Activated CD4-positive, alpha-beta memory T cell treated with anti-CD3 and anti-CD28 coated beads for 36 hours (primary cell): Measurements from ENCODE around the gene GALK1. TPM values are rescaled to one million over a fixed set of nuclear protein-coding genes. Genes with fewer than 3 reads are reported as not detected.

Experiments
- CTCF ChIA-PET: fragments of 350-600 bp; sonication (Branson Sonifier 250); formaldehyde crosslinking; loops from one replicate; lab custom pipeline; 2021; ENCODE audit warnings: antibody characterized with exemption, inconsistent platforms; lab: Charles Lee
- POLR2A ChIA-PET: fragments of 350-600 bp; sonication (Branson Sonifier 250); formaldehyde crosslinking; loops from one replicate; lab custom pipeline; 2021; ENCODE audit warnings: antibody characterized with exemption; lab: Charles Lee
- DNase-seq: peaks from one replicate; pipeline ENCODE4 v3.0.0-alpha.2; 2020
- H3K27ac Mint-ChIP-seq: one replicate; pipeline ENCODE4 v1.8.0; 2021; ENCODE audit warnings: mixed read lengths
- H3K27me3 Mint-ChIP-seq: one replicate; pipeline ENCODE4 v1.8.0; 2021; ENCODE audit warnings: mixed read lengths
- H3K36me3 Mint-ChIP-seq: one replicate; pipeline ENCODE4 v1.8.0; 2021; ENCODE audit warnings: mixed read lengths
- H3K4me1 Mint-ChIP-seq: one replicate; pipeline ENCODE4 v1.8.0; 2021; ENCODE audit warnings: low read depth, mixed read lengths
- H3K4me3 Mint-ChIP-seq: one replicate; pipeline ENCODE4 v1.8.0; 2021; ENCODE audit warnings: mild to moderate bottlenecking, mixed read lengths
- H3K9me3 Mint-ChIP-seq: one replicate; pipeline ENCODE4 v1.8.0; 2021; ENCODE audit warnings: mixed read lengths
- intact Hi-C: fragments of 100-400 bp; cut with micrococcal nuclease; formaldehyde crosslinking; loops from one replicate; pipeline ENCODE4 v1.15.1; 2023
- total RNA-seq, 2 experiments: library from RNA; stranded (reverse); gene quantifications; one replicate each; pipeline ENCODE4 v1.2.3, GENCODE V29; 2021

Gene GALK1
- total RNA-seq, 2 experiments from 2014 or later = 69.3 to 69.7 TPM

DNA sequence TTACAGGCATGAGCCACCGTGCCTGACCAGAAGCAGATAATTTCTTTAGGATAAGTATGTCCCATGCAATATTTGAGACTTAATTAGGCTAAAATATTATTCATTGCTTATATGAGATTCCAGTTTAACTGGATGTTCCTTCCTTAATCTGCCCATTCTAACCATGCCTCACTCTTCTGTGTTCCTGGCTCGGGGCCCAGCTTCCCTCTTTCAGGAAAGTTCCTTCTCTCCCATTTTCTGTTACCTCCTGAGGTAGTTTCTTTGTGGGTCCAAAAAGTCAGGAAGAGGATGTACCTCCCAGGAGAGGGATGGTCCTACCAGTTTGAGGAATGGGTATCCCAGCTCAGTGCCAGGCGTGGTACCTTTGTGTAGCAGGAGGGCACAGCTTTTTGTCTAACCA lies 42.9 kb upstream of the GALK1 start:
- H3K4me3 Mint-ChIP-seq = no peak overlapping the region
- no peak for DNase-seq
- H3K27ac Mint-ChIP-seq = no peak overlapping the region

DNA sequence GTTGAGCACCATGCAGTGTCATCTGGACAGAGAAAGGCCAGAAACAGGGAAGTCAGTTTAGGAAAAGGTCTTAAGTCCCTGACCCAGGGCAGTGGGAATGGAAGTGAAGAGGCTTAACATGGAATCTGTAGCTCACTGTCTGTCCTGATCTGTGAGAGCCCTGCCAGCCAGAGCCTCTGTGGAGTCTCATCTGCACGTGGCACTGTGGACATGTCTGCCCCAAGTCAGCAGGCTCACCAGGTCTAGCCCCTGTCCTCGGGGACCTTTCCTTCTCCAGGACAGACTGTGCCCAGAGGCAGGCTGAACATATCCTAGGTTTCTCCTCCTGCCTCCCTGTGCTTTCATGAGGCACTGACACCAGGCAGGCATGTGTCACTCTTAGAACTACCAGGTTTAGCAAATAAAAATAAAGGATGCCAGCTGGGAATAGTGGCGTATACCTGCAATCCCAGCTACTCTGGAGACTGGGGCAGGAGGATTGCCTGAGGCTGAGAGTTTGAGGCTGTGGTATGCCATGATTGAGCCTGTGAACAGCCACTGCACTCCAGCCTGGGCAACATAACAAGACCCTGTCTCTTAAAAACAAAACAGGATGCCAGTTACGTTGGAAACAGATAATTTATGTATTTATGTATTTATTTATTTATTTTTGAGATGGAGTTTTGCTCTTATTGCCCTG lies 42.0 kb upstream of the GALK1 start:
- Mint-ChIP-seq H3K4me1 (peaks cover 15% of the 10 kb centered on the region), H3K4me3 (no peak overlapping the region)

More for the DNA sequence above, 42.9 kb upstream of the GALK1 start:
- peaks cover 15% of the 10 kb centered on the region for H3K4me1 Mint-ChIP-seq
- H3K36me3 Mint-ChIP-seq = peaks cover 7% of the 10 kb centered on the region
- POLR2A ChIA-PET = no interaction called here
- H3K27me3 Mint-ChIP-seq = no peaks in the 10 kb centered on the region
- CTCF ChIA-PET = interaction anchor here (0.6 to 2.5 kb wide), 6 partner anchors 19 to 133 kb away, joined by 3 to 8 read pairs (median 4); no protein-coding TSS in a partner anchor
- H3K9me3 Mint-ChIP-seq = no peaks in the 10 kb centered on the region
- intact Hi-C loops = no loop called here

DNA sequence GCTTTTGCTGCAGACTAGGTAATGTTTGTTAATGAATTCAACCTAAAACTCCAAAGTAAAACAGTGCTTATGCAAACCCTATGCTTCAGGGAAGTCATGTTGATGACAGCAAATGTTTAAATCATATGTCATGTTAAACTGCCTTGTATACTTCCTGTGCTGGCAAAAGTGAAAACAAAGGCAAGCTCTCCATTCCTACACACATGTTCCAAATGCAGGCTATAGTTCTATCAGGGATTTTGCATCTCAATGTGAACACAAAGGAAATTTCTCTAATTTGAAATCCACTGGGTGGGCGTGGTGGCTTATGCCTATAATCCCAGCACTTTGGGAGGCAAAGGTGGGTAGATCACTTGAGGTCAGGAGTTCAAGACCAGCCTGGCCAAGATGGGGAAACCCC lies 38.9 kb upstream of the GALK1 start:
- no peak overlapping the region for H3K27ac Mint-ChIP-seq

More for the DNA sequence above, 42.0 kb upstream of the GALK1 start:
- H3K27ac Mint-ChIP-seq = no peak overlapping the region
- DNase-seq = no peak
- peaks cover 2% of the 10 kb centered on the region for H3K36me3 Mint-ChIP-seq
- intact Hi-C loops = no loop called here
- H3K27me3 Mint-ChIP-seq = no peaks in the 10 kb centered on the region
- ChIA-PET CTCF (interaction anchor here (2.2 kb wide), 1 partner anchor 41 kb away, joined by 8 read pairs; no protein-coding TSS in a partner anchor), POLR2A (no interaction called here)
- H3K9me3 Mint-ChIP-seq = no peaks in the 10 kb centered on the region

DNA sequence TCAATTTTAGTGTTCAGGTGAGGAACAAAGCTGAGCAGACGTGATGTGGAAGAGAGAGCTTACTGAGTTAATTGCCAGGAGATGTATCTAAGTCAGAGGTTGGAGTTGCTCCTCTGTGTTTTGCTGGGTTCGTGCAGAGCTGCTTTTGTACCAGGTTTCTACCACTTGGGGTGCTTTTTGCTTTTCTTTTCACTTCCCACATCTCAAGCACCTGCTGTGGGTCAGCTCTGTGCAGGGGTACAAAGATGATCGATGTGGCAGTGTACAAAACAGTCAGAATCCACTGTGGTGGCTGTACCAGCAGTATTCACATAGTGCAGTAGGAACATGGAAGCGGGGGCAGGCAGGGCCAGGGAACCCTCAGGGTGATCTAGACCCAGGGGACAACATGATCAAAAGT lies 34.4 kb upstream of the GALK1 start:
- ChIA-PET POLR2A (interaction anchor here (1.4 kb wide), 1 partner anchor 9 kb away, joined by 3 read pairs; no protein-coding TSS in a partner anchor), CTCF (interaction anchor here (0.8 to 1.1 kb wide), 3 partner anchors 11 to 38 kb away, joined by 3 read pairs; no protein-coding TSS in a partner anchor)
- no peak for DNase-seq
- Mint-ChIP-seq H3K36me3 (peaks cover 4% of the 10 kb centered on the region), H3K27me3 (no peaks in the 10 kb centered on the region), H3K4me3 (no peak overlapping the region), H3K27ac (no peak overlapping the region), H3K9me3 (no peaks in the 10 kb centered on the region), H3K4me1 (peaks cover 9% of the 10 kb centered on the region)
- intact Hi-C loops = no loop called here

More for the DNA sequence above, 38.9 kb upstream of the GALK1 start:
- intact Hi-C loops = no loop called here
- H3K27me3 Mint-ChIP-seq = no peaks in the 10 kb centered on the region
- POLR2A ChIA-PET = interaction anchor here (1.0 to 1.3 kb wide), 2 partner anchors 9 to 18 kb away, joined by 3 to 6 read pairs; no protein-coding TSS in a partner anchor
- CTCF ChIA-PET = interaction anchor here (0.6 to 1.4 kb wide), 4 partner anchors 39 to 171 kb away, joined by 3 to 7 read pairs (median 4); partner anchors contain the start of gene GALK1
- H3K36me3 Mint-ChIP-seq = peaks cover 4% of the 10 kb centered on the region
- DNase-seq = no peak
- H3K4me1 Mint-ChIP-seq = peaks cover 13% of the 10 kb centered on the region
- no peak overlapping the region for H3K4me3 Mint-ChIP-seq
- no peaks in the 10 kb centered on the region for H3K9me3 Mint-ChIP-seq

DNA sequence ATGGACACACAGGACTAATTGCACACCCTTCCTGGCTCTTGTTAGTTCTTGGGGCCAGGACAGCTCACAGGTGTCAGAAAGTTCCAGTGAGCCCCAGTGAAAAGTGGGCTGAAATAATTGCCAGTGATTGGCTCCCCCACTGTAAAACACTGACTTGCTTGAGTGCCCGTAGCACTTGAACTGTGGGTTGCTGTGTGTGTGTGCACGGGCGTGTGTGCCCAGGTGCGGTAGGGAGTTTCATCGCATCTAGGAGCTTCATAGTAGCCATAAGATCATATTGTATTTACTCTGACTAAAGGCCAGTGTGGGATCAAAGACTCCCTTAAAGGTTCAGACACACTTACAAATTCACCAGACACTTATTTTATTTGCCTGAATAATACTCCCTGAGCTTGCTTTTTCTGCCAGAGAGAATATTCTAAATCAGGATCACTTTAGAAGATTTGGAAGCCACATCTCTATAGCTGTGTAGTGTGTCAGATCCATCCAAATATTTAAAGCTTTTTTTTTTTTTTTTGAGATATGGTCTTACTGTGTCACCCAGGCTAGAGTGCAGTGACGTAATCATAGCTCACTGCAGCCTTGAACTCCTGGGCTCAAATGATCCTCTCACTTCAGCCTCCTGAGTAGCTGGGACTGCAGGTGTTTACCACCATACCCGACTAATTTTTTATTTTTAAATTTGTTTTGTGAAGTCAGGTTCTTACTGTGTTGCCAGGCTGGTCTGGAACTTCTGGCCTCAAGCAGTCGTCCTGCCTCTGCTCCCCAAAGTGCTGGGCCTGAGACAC lies 31.0 kb upstream of the GALK1 start:
- CTCF ChIA-PET = interaction anchor here (0.8 to 2.4 kb wide), 6 partner anchors 13 to 163 kb away, joined by 3 to 10 read pairs (median 4); no protein-coding TSS in a partner anchor
- no peak for DNase-seq
- H3K36me3 Mint-ChIP-seq = peaks cover 5% of the 10 kb centered on the region
- no peaks in the 10 kb centered on the region for H3K9me3 Mint-ChIP-seq
- no peak overlapping the region for H3K27ac Mint-ChIP-seq
- H3K4me1 Mint-ChIP-seq = peaks cover 17% of the 10 kb centered on the region
- POLR2A ChIA-PET = interaction anchor here (0.7 to 1.5 kb wide), 3 partner anchors 10 to 20 kb away, joined by 5 to 8 read pairs (median 6); no protein-coding TSS in a partner anchor
- intact Hi-C loops = no loop called here
- H3K27me3 Mint-ChIP-seq = no peaks in the 10 kb centered on the region
- no peak overlapping the region for H3K4me3 Mint-ChIP-seq

DNA sequence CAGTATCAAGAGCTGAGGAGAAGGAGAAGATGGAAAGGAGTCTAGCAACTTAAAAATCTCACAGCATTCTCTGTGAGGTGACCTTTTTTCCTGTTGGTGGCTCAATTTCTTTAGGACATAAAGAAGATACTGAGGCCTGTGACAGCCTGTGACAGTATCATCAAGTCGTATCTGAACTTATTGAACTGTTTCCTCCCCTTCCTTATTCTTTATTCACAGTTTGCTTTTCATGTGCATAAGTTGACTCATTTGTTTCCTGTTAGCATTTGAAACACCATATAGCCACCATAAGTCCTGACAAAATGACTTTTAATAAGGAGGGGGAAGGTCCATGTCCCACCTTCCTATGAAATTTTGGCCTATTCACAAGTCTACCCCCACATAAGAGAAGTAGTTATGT lies 28.5 kb upstream of the GALK1 start:
- DNase-seq = no peak
- ChIA-PET POLR2A (interaction anchor here (1.4 kb wide), 1 partner anchor 7 kb away, joined by 4 read pairs; no protein-coding TSS in a partner anchor), CTCF (no interaction called here)
- Mint-ChIP-seq H3K9me3 (no peaks in the 10 kb centered on the region), H3K27me3 (no peaks in the 10 kb centered on the region), H3K36me3 (peaks cover 4% of the 10 kb centered on the region), H3K27ac (peak overlapping the region; percentile 49), H3K4me1 (peaks cover 17% of the 10 kb centered on the region), H3K4me3 (no peak overlapping the region)
- intact Hi-C loops = no loop called here

DNA sequence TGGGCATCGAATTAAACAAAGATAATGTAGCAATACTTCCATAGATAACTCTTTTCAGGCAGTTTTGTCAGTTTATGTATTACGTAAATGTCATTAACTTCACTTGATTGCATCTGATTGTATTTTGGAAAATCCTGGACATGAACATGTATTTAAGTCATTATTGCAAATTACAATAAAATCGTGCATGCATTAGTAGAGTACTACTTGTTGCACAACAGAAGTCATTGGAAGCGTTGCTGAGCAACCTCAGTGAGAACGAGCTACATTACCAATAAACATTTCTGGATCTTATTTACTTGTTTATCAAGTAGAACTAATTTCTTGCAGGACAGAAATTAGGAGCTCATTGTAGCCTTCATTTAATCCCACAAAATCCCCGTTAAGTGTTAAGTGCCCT lies 26.3 kb upstream of the GALK1 start:
- peaks cover 26% of the 10 kb centered on the region for H3K4me1 Mint-ChIP-seq

DNA sequence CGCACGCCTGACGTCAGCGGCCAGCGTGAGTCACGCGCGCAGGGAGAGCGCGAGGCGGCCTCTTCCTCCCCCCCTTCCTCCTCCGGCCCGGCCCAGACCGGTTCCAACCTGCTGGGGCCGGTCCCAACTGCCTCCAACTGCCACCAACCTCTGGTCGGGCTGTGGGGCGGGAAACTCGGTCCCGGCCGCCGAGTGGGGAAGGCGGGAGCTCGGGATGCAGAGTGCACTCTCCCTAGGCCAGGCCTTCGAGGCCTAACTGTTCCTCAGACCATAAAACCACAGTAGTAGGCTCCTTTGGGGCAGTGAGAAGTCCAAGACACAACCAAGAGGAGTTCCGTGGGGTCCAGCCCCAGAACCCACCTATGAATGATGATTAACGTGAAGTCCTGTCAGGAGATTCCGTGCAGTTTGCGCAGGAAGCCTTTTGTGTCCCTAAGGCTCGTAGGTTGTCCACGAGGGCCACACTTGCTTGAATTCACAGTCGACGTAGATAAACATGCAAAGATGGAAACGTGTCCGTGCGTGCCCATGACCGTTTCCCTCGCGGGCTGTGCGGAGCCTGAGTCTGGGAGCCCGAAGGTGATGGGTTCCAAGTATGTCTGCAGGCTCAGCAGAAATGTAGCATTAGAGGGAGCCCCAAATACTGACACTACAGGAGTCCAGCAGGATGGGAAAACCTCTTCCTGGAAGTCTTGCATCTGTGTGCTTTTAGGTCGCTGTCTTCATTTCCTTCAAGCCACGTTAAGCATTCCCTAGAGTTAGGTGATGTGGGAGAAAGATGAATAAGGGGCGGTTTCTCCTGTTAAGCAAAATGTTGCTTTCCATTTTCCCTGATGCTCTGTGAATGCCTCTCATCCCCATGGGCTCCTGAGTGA lies 20.3 kb upstream of the GALK1 start:
- Mint-ChIP-seq H3K27ac (peak overlapping the region; percentile 98), H3K36me3 (peaks cover 1% of the 10 kb centered on the region), H3K27me3 (no peaks in the 10 kb centered on the region), H3K4me1 (peaks cover 31% of the 10 kb centered on the region), H3K4me3 (peak overlapping the region; percentile 90), H3K9me3 (no peaks in the 10 kb centered on the region)
- intact Hi-C loops = loop anchor here (2.0 to 10.0 kb wide), 5 partner anchors 48 to 490 kb away; partner anchors contain the start of genes GALR2, SRP68, UBALD2 and ZACN
- DNase-seq = peak; percentile 96
- ChIA-PET CTCF (interaction anchor here (0.8 to 2.7 kb wide), 9 partner anchors 9 to 70 kb away, joined by 4 to 15 read pairs (median 8); partner anchors contain the start of genes GALK1 and WBP2), POLR2A (interaction anchor here (0.5 to 4.7 kb wide), 13 partner anchors 9 to 286 kb away, joined by 3 to 57 read pairs (median 5); partner anchors contain the start of genes GALK1, UNC13D and WBP2)

More for the DNA sequence above, 26.3 kb upstream of the GALK1 start:
- intact Hi-C loops = no loop called here
- ChIA-PET POLR2A (interaction anchor here (1.0 to 2.1 kb wide), 3 partner anchors 11 to 14 kb away, joined by 3 to 7 read pairs (median 4); no protein-coding TSS in a partner anchor), CTCF (interaction anchor here (0.9 to 1.6 kb wide), 7 partner anchors 8 to 64 kb away, joined by 3 to 6 read pairs (median 3); partner anchors contain the start of gene WBP2)
- Mint-ChIP-seq H3K4me3 (no peak overlapping the region), H3K9me3 (no peaks in the 10 kb centered on the region), H3K27me3 (no peaks in the 10 kb centered on the region), H3K27ac (no peak overlapping the region), H3K36me3 (peaks cover 4% of the 10 kb centered on the region)
- DNase-seq = no peak

DNA sequence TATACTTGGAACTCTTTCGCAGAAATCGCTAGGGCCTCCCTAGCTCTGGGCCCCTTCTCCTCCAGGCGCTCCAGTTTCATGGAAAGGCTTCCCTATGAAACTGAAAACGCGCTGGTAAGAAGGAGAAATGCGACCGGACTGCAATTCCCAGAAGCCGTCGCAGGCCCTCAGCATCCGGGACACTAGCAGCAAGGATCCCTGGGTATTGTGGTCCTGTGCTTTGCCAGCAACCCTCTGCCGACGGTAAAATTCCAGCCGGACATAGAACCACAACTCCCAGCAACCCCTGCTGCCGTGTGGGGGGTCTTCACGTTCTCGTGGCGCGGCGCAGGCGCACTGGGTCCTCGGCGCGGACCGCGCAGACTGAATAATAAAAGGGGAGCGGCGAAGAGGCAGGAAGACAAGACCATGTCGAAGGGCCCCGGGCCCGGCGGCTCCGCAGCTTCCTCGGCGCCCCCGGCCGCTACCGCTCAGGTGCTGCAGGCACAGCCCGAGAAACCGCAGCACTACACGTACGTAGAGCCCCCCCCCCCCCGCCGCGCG lies 19.6 kb upstream of the GALK1 start, which contains the start of gene UNK:
Gene UNK, plus strand, starts transcription at position 334 of the 543 bp plus-strand sequence. Its CDS starts 75 bp downstream, at position 409.
- Mint-ChIP-seq H3K9me3 (no peaks in the 10 kb centered on the region), H3K27ac (peak within 1 kb of the TSS; percentile 98), H3K4me1 (peaks cover 35% of the 10 kb centered on the region), H3K36me3 (peaks cover 4% of the 10 kb centered on the region), H3K4me3 (peak within 1 kb of the TSS; percentile 90), H3K27me3 (peaks cover 1% of the 10 kb centered on the region)
- DNase-seq = peak; percentile 97
- CTCF ChIA-PET = interaction anchor here (1.5 to 2.7 kb wide), 5 partner anchors 19 to 71 kb away, joined by 4 to 15 read pairs (median 14); partner anchors contain the start of genes GALK1 and WBP2
- POLR2A ChIA-PET = interaction anchor here (0.9 to 4.7 kb wide), 5 partner anchors 8 to 287 kb away, joined by 3 to 57 read pairs (median 3); partner anchors contain the start of gene WBP2
- intact Hi-C loops = loop anchor here (1.0 to 10.0 kb wide), 7 partner anchors 48 to 490 kb away; partner anchors contain the start of genes GALR2, SRP68, TRIM65 and UBALD2
